NB4 (cell line): ENCODE results near the gene TTC19.
"Not testable (repeated sequence)": the region's sequence is repeated elsewhere in the genome, so short reads cannot be mapped to it uniquely, and the experiment has no call there.

Experiments used
- DNase-seq: peaks from one replicate; pipeline ENCODE4 v3.0.0; 2010; ENCODE audit warnings: low read depth
- H3K4me3 ChIP-seq: one replicate; pipeline ENCODE4 v1.5.1; 2011; ENCODE audit warnings: mild to moderate bottlenecking, low read depth, low read length, moderate library complexity
- MYC ChIP-seq: IDR thresholded peaks from 2 replicates; pipeline ENCODE4 v1.6.1; 2011; ENCODE audit warnings: low read depth, low read length
- POLR2A ChIP-seq: IDR thresholded peaks from 2 replicates; pipeline ENCODE4 v1.6.1; 2011; ENCODE audit warnings: mild to moderate bottlenecking; ENCODE audit not compliant: insufficient read length; ENCODE audit errors: extremely low read depth
- TF ChIP-seq, protein P1 (sequence below): IDR thresholded peaks from 2 replicates; pipeline ENCODE4 v1.6.1; 2011; ENCODE audit warnings: low read depth, low read length
- TF ChIP-seq, protein P2 (sequence below): IDR thresholded peaks from one replicate; pipeline ENCODE4 v1.5.1; 2012; ENCODE audit warnings: low read depth, low read length

TTC19 gene

GRCh38 chr17:15973834-15974233 lies 25.8 kb upstream of the TTC19 start:
- H3K4me3 ChIP-seq = no peak overlapping the region
- TF ChIP-seq MYC (no peak), POLR2A (no peak)
- TF ChIP-seq, protein P1, sequence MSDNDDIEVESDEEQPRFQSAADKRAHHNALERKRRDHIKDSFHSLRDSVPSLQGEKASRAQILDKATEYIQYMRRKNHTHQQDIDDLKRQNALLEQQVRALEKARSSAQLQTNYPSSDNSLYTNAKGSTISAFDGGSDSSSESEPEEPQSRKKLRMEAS = no peak
- DNase-seq = no peak

- H3K4me3 ChIP-seq = no peak overlapping the region
- no peak for DNase-seq
- TF ChIP-seq, protein P1 = no peak
- TF ChIP-seq POLR2A (no peak), MYC (no peak)
- TF ChIP-seq, protein P2, sequence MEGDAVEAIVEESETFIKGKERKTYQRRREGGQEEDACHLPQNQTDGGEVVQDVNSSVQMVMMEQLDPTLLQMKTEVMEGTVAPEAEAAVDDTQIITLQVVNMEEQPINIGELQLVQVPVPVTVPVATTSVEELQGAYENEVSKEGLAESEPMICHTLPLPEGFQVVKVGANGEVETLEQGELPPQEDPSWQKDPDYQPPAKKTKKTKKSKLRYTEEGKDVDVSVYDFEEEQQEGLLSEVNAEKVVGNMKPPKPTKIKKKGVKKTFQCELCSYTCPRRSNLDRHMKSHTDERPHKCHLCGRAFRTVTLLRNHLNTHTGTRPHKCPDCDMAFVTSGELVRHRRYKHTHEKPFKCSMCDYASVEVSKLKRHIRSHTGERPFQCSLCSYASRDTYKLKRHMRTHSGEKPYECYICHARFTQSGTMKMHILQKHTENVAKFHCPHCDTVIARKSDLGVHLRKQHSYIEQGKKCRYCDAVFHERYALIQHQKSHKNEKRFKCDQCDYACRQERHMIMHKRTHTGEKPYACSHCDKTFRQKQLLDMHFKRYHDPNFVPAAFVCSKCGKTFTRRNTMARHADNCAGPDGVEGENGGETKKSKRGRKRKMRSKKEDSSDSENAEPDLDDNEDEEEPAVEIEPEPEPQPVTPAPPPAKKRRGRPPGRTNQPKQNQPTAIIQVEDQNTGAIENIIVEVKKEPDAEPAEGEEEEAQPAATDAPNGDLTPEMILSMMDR = no peak
Observed at GRCh38 chr17:15977894-15978293, 21.7 kb upstream of the TTC19 start.

GRCh38 chr17:15978606-15979005 lies 21.0 kb upstream of the TTC19 start:
- no peak for TF ChIP-seq POLR2A
- TF ChIP-seq MYC = no peak
- TF ChIP-seq, protein P1 = no peak
- DNase-seq = no peak
- no peak overlapping the region for H3K4me3 ChIP-seq

DNA sequence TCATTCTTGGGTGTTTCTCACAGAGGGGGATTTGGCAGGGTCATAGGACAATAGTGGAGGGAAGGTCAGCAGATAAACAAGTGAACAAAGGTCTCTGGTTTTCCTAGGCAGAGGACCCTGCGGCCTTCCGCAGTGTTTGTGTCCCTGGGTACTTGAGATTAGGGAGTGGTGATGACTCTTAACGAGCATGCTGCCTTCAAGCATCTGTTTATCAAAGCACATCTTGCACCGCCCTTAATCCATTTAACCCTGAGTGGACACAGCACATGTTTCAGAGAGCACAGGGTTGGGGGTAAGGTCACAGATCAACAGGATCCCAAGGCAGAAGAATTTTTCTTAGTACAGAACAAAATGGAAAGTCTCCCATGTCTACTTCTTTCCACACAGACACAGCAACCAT lies 20.6 kb upstream of the TTC19 start:
- not testable (repeated sequence) for H3K4me3 ChIP-seq, DNase-seq

GRCh38 chr17:15981208-15981607 lies 18.4 kb upstream of the TTC19 start:
- TF ChIP-seq POLR2A (no peak), MYC (no peak)
- TF ChIP-seq, protein P2 = no peak
- TF ChIP-seq, protein P1 = no peak
- DNase-seq = peak; percentile 66
- no peak overlapping the region for H3K4me3 ChIP-seq

- TF ChIP-seq POLR2A = no peak
- TF ChIP-seq, protein P2 = no peak
- DNase-seq = peak; percentile 84
- no peak overlapping the region for H3K4me3 ChIP-seq
Observed at GRCh38 chr17:15981646-15982580, 17.7 kb upstream of the TTC19 start.

DNA sequence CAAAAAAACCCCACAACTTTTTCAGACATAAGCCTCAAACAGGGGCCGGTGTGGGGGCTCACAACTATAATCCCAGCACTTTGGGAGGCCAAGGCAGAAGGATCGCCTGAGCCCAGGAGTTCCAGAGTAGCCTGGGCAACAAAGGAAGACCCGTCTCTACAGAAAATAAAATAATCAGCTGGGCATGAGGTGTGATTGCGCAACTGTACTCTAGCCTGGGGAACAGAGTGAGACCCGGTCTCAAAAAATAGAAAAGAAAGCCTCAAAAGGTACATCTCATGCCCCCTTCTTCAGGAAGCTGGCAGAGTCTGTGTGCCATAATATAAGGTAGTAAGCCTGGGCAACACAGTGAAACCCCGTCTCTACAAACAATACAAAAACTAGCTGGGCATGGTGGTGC lies 3.3 kb upstream of the TTC19 start:
- DNase-seq = peak; percentile 20
- TF ChIP-seq, protein P2 = no peak
- TF ChIP-seq POLR2A (no peak), MYC (no peak)
- TF ChIP-seq, protein P1 = no peak

More for the DNA sequence above, 3.3 kb upstream of the TTC19 start:
- no peak overlapping the region for H3K4me3 ChIP-seq
